ENCODE results near the gene ARHGAP28.

ARHGAP28 gene

DNA sequence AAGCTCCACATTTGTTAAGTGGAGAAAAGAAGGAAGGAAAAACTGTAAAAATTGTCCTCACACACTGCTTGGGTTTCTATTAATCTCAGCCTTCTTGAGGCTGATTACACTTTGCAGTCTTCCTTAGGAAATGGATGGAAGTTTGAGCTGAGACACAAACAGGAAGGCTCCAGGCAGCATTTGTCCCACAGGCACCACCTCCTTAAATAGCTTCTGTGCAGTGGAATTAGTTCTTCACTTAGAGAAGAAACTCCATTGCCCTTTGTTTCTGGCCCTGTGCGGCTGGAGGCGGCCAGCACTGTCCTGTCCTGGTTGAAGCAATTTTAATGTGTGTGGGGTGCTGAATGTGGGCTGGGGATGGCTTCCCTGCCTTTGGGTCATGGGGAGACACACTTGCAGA lies 44.3 kb downstream of the ARHGAP28 start:
- no peak for TF ChIP-seq ZNF274 (IDR thresholded peaks at IDR 0.05; ENCODE audit: low read depth, low read length)
- H3K4me3 ChIP-seq (ENCODE audit: low read length) = no peak overlapping the region

DNA sequence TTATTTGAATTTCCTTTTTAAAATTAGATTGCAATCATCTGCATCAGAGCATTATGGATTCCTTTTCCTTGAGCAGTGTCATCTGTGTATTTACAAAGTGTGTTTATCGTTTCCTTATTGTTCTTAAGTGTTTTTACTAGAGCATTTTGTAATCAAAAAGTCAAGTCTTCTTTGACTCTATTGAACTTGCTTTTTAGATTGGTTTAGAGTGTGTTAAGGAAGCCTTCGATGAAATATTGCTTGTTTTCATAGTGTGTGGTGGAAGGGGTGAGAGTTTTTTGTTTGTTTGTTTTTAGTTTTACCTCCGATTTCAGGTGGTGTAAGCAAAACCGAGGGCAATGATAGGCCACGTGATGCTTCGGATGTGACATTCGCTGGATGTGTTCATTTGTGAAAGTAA lies 45.7 kb downstream of the ARHGAP28 start:
- H3K4me3 ChIP-seq (ENCODE audit: low read length) = no peak overlapping the region
- TF ChIP-seq ZNF274 (IDR thresholded peaks at IDR 0.05; ENCODE audit: low read depth, low read length) = no peak

DNA sequence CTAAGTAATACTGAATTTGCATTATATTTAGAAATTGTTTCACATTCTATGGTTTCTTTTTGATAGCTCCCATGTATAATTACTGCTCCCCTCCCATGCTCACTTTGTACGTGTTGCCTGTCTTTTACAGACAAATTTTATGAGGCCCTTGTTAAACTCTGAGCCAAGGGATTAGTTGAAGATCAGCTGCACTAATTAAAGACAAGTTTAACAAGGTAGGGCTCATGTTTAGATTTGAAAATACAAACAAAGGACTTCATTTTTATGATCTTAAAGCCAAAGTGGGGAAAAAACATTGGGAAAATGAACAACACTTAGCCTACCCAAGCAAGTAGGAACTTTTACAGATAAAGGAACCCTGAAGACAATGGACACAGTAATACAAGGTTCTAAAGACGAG lies 46.2 kb downstream of the ARHGAP28 start:
- no peak for TF ChIP-seq ZNF274 (IDR thresholded peaks at IDR 0.05; ENCODE audit: low read depth, low read length)

DNA sequence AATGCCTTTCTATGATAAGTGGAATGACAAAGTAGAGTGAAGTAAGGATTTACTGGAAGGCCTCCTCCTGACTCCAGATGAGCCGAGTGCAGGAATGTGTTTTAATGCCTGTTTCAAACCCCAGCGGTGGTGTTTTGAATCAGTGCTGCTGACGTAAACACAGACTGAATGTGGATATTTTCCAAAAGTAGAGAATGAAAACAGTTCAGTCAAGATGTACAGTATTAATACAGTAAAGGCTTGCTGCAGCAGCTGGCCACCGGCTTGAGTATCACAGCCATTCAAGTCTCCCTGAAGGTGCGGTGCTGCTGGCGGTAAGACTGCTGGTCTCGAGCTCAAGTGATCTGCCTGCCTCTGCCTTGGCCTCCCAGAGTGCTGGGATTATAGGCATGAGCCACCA lies 46.7 kb downstream of the ARHGAP28 start:
- no peak overlapping the region for H3K4me3 ChIP-seq (ENCODE audit: low read length)

More for the DNA sequence above, 46.2 kb downstream of the ARHGAP28 start:
- no peak overlapping the region for H3K4me3 ChIP-seq (ENCODE audit: low read length)

DNA sequence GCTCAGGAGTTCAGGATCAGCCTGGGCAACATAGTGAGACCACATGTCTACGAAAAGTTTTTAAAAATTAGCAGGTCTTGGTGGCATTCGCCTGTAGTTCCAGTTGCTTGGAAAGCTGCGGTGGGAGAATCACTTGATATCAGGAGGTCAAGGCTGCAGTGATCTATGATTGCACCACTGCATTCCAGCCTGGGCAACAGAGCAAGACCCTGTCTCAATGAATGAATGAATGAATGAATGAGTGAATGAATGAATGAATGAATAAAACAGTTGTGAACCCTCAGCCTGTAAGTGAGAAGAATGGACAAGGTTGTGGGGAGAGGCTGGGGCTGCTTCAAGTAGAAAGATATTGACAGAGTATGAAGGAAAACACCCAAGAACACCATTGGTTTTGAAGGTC lies 48.0 kb downstream of the ARHGAP28 start:
- TF ChIP-seq ZNF274 (IDR thresholded peaks at IDR 0.05; ENCODE audit: low read depth, low read length) = no peak
- no peak overlapping the region for H3K4me3 ChIP-seq (ENCODE audit: low read length)

More for the DNA sequence above, 46.7 kb downstream of the ARHGAP28 start:
- TF ChIP-seq ZNF274 (IDR thresholded peaks at IDR 0.05; ENCODE audit: low read depth, low read length) = no peak

- no peak for TF ChIP-seq ZNF274 (IDR thresholded peaks at IDR 0.05; ENCODE audit: low read depth, low read length)
- no peak overlapping the region for H3K4me3 ChIP-seq (ENCODE audit: low read length)
These were observed 49.1 kb downstream of the ARHGAP28 start for GRCh38 chr18:6778459-6779247.

DNA sequence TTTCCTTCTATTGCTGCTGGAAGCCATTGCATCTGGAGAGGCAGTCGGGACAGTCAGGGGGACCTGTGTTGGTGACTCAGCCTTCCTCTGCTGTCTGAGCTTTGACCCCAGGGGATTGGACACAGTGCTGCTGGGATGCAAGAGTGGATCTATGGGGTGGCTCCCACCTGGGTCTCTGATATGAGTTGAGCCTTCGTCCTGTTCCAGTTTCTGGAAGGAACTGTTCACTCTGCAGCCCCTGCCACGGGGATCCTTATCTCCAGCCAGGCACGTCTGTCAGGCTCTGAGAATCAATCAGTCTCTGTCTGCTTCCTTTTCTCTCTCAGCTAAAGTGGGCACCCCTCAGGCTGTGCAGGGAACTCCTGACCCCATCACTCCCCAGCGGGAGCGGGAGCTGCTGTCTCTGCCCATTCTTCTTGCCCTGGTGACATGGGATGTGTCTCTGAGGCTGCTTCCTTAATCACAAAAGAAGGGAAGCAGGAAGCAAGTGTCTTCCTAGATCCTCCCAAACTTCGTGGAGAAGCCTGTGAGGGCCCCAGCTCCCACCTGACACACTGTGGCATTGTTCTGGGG lies 51.7 kb downstream of the ARHGAP28 start:
- no peak overlapping the region for H3K4me3 ChIP-seq (ENCODE audit: low read length)
- no peak for TF ChIP-seq ZNF274 (IDR thresholded peaks at IDR 0.05; ENCODE audit: low read depth, low read length)

DNA sequence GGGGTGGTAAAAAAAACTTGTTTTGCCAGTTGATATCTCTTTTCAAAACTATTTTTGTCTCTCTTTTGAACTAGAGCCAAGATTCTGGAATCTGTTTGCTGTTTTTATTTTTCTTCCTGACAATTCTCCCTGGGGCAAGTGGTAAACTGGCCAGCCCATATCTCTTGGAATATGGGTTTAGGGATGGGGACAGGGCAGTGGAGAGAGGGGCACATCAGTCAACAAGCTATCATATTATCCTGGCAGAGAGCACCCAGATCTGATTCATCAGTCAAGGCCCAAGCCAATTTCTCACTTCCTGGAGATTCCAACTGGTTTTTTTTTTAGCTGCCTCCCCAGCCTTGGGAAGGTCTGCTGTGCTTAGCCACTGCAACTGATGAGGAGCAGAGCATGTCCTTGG lies 52.3 kb downstream of the ARHGAP28 start:
- no peak overlapping the region for H3K4me3 ChIP-seq (ENCODE audit: low read length)
- no peak for TF ChIP-seq ZNF274 (IDR thresholded peaks at IDR 0.05; ENCODE audit: low read depth, low read length)

DNA sequence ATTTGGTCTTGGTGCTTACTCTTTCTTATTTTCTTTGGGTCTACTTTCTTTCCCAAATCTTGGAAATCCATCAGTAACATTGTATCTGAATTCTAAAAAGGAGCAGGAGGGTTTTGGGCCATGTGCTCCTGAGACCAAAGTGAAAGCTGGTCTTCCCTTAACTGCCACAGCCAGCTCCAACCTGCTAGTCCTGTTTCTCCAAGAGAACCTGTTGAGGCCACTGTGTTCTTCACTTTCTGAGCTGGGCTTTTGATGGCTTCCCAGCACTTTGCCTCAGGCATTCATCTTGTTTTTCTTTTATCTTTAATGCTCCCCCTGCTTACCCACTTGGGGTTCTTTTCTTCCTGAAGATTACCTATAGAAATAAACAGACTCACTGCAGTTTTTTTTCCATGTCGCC lies 53.3 kb downstream of the ARHGAP28 start:
- no peak for TF ChIP-seq ZNF274 (IDR thresholded peaks at IDR 0.05; ENCODE audit: low read depth, low read length)
- H3K4me3 ChIP-seq (ENCODE audit: low read length) = no peak overlapping the region

DNA sequence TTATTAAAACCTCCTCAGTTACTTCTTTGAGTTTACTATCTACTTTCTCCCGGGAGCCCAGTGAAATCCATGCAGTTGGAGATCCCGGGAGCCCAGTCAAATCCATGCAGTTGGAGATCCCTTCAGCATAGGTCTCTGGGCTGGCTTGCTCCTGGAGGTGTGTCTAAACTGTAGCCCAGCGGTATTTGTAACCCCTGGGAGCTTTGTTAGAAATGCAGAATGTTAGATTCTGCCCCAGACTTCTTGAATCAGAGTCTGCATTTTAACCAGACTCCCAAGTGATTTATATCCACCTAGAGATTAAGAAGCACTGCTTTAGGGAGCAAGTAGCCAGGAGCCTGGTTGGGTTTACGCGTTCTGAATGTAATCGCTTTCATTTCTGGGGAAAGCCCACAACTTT lies 54.5 kb downstream of the ARHGAP28 start:
- no peak overlapping the region for H3K4me3 ChIP-seq (ENCODE audit: low read length)
- no peak for TF ChIP-seq ZNF274 (IDR thresholded peaks at IDR 0.05; ENCODE audit: low read depth, low read length)

GRCh38 chr18:6785001-6785400 lies 55.5 kb downstream of the ARHGAP28 start:
- H3K4me3 ChIP-seq (ENCODE audit: low read length) = no peak overlapping the region
- TF ChIP-seq ZNF274 (IDR thresholded peaks at IDR 0.05; ENCODE audit: low read depth, low read length) = no peak

- H3K4me3 ChIP-seq (ENCODE audit: low read length) = no peak overlapping the region
- no peak for TF ChIP-seq ZNF274 (IDR thresholded peaks at IDR 0.05; ENCODE audit: low read depth, low read length)
These were observed 55.9 kb downstream of the ARHGAP28 start for GRCh38 chr18:6785411-6785810.

DNA sequence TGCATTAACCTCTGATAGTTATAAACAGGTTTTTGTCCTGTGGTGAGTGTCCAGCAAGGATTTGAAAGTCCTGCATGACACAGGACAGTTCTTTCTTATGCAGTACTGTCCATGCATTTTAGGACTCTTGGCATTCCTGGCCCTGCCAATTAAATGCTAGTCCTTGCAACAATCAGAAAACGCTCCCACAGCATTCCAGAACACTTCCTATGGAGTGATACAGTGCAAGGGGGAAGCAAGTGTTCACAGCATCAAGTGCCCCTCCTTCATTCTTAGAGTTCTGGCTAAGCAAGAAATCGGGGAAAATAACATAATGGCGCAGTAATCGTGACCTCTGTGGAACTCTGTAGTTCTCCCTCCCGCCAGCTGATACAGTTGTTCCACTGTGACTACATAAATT lies 62.9 kb downstream of the ARHGAP28 start:
- no peak overlapping the region for H3K4me3 ChIP-seq (ENCODE audit: low read length)
- TF ChIP-seq ZNF274 (IDR thresholded peaks at IDR 0.05; ENCODE audit: low read depth, low read length) = no peak

DNA sequence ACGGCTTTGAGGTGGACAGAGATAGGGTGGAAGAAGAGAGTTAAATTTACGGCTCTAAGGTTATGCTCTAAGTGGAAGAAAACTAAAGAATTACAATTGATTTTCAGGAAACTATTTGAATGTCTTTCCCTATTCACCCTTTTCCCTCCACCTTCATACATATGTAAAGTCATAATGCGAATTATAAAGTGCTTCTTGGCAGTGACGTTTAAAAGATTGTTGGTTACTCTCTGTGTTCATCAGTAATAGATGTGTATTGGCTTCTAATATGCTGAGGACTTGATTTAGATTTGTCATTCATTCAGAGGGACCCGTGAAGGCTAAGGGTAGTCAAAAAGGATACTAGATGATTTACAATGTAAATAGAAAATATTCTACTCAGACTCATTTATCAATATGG lies 63.9 kb downstream of the ARHGAP28 start:
- TF ChIP-seq ZNF274 (IDR thresholded peaks at IDR 0.05; ENCODE audit: low read depth, low read length) = no peak

GRCh38 chr18:6793986-6794385 lies 64.5 kb downstream of the ARHGAP28 start:
- no peak overlapping the region for H3K4me3 ChIP-seq (ENCODE audit: low read length)
- no peak for TF ChIP-seq ZNF274 (IDR thresholded peaks at IDR 0.05; ENCODE audit: low read depth, low read length)

More for the DNA sequence above, 63.9 kb downstream of the ARHGAP28 start:
- no peak overlapping the region for H3K4me3 ChIP-seq (ENCODE audit: low read length)
